HL-60 (cell line): ENCODE results near the gene ZCCHC3.

Source experiments
- CTCF ChIP-seq: IDR thresholded peaks from one replicate; pipeline ENCODE4 v1.5.1; 2011; ENCODE audit warnings: low read length, control low read depth, inconsistent platforms; ENCODE audit not compliant: insufficient read depth
- POLR2AphosphoS5 ChIP-seq: IDR thresholded peaks from 2 replicates; pipeline ENCODE4 v1.6.1; 2012; ENCODE audit warnings: low read depth

- TF ChIP-seq POLR2AphosphoS5 (no peak), CTCF (no peak)
These were observed 18.5 kb upstream of the ZCCHC3 start for GRCh38 chr20:278607-279571.
